HG02798 (cell line): Measurements from ENCODE around the gene SLC25A44.

Source experiments
- ATAC-seq: cut with Tn5 transposase; IDR thresholded peaks from one replicate; pipeline ENCODE4 v1.9.1; 2021; ENCODE audit warnings: mild to moderate bottlenecking; ENCODE audit not compliant: unreplicated experiment, poor library complexity

Gene SLC25A44

GRCh38 chr1:156193488-156194299 lies at the start of gene SLC25A44:
TSS of gene SLC25A44 (plus strand) at chr1:156194104. CDS start at chr1:156199848, 5,744 bp downstream.
- ATAC-seq: peak; percentile 98

- ATAC-seq: no peak
Measured at GRCh38 chr1:156144742-156145141, 49.2 kb upstream of the SLC25A44 start.

- no peak for ATAC-seq
Measured at GRCh38 chr1:156145650-156146019, 48.3 kb upstream of the SLC25A44 start.

GRCh38 chr1:156146020-156146768 lies 47.7 kb upstream of the SLC25A44 start:
- no peak for ATAC-seq

- ATAC-seq: no peak
Measured at GRCh38 chr1:156146769-156147405, 47.0 kb upstream of the SLC25A44 start.

- ATAC-seq: no peak
Measured at GRCh38 chr1:156148216-156148615, 45.7 kb upstream of the SLC25A44 start.

GRCh38 chr1:156149374-156150332 lies 44.3 kb upstream of the SLC25A44 start:
- ATAC-seq: peak; percentile 56

GRCh38 chr1:156150333-156151011 lies 43.4 kb upstream of the SLC25A44 start:
- no peak for ATAC-seq

GRCh38 chr1:156151093-156151688 lies 42.7 kb upstream of the SLC25A44 start:
- peak; percentile 14 for ATAC-seq

GRCh38 chr1:156152628-156153027 lies 41.3 kb upstream of the SLC25A44 start:
- ATAC-seq: no peak

GRCh38 chr1:156153362-156153761 lies 40.5 kb upstream of the SLC25A44 start, which contains the start of gene SEMA4A:
TSS of gene SEMA4A (plus strand) at chr1:156153585. CDS start at chr1:156154579, 994 bp downstream.
- ATAC-seq: no peak

- ATAC-seq: peak; percentile 56
Measured at GRCh38 chr1:156154317-156154749, 39.6 kb upstream of the SLC25A44 start.

GRCh38 chr1:156155756-156156510 lies 38.0 kb upstream of the SLC25A44 start:
- ATAC-seq: no peak

- ATAC-seq: no peak
Measured at GRCh38 chr1:156157506-156157905, 36.4 kb upstream of the SLC25A44 start.

GRCh38 chr1:156157966-156158365 lies 35.9 kb upstream of the SLC25A44 start:
- no peak for ATAC-seq

- ATAC-seq: no peak
Measured at GRCh38 chr1:156160000-156160742, 33.7 kb upstream of the SLC25A44 start.

- ATAC-seq: no peak
Measured at GRCh38 chr1:156160743-156161171, 33.1 kb upstream of the SLC25A44 start.
